NCI-H446 treated with DMSO at 0.1 percent for 48 hours (cell line): ENCODE data around the gene CRTAC1.

Source experiments
- DNase-seq: peaks from one replicate; lab custom pipeline; 2025; lab: John Stamatoyannopoulos, UW

Gene CRTAC1

DNA sequence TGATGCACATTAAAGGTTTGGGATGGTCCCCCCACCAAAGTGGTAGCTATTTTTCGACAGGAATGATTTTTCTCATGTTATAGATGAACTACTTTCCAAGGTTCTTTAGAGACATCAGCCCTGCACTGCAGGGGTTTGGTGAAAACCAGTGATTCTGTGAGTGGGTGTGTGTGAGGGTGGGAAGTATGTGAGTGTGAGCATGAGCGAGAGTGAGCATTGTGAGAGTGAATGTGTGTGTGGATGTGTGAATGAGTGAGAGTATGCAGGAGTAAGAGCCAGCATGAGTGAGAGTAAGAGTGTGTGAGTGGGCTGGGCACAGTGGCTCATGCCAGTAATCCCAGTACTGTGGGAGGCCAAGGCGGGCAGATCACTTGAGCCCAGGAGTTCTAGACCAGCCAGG, 105.7 kb downstream of the CRTAC1 start:
- DNase-seq = no peak

DNA sequence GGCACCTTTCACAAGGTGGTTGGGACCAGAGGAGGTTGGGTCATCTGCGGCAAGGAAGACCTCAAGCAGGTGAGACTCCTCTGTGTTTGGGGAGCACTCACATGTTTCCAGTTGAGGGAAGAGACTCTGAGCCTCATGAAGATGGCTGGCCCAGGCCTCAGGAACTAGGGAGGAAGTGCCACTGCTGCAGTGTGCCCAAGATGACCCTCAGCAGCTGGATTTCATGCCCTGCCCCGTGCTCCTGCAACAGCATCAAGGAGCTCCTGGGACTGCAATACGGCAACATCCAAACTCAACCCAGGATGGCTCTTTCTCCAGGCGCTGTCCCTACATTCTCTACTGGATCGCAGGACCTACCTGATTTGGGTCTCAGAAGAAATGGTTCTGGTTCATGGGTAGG, 106.9 kb downstream of the CRTAC1 start:
- no peak for DNase-seq

- DNase-seq = no peak
Measured at GRCh38 chr10:97923057-97923456, 107.4 kb downstream of the CRTAC1 start.

GRCh38 chr10:97922022-97922758, 108.2 kb downstream of the CRTAC1 start:
- peak; percentile 14 for DNase-seq

GRCh38 chr10:97921581-97922021, 108.8 kb downstream of the CRTAC1 start:
- no peak for DNase-seq

DNA sequence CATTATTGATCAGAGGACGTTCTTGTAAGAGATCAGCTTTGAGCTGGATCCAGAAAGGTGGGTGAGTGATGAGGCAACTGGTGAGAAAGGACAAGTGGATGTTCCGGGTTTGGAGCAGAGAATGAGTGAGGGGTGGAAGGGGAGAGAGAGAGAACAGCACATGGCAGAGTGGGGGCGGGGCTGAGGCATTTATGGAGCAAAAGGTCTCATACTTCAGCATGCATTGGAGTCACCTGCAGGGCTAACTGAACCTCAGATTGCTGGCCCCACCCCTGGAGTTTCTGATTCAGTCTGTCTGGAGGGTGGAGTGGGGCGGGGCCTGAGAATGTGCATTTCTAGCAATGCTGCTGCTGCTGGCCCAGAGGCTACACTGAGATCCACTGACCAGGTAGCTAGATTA, 109.6 kb downstream of the CRTAC1 start:
- no peak for DNase-seq

GRCh38 chr10:97919012-97919411, 111.4 kb downstream of the CRTAC1 start:
- DNase-seq = no peak

DNA sequence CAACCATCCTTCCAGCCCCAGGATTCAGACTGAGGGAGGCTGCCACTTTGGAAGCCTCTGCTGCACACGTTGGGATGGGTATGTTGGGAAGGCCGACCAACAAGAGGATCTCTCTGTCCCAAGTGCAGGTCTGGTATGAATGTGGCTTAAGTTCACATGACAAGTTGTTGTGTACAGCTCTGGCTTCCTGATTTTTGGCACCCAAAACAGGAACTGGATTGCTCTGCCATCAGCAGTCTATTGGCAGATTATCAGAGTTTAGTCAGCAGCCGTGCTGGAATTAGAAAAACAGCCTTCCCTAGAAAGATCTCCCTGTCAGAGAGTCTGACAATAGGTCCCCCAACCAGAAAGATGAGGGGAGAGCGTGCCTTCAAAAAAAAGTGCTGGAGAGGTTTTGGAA, 113.8 kb downstream of the CRTAC1 start:
- DNase-seq = peak; percentile 72

GRCh38 chr10:97915346-97916131, 114.9 kb downstream of the CRTAC1 start:
- peak; percentile 94 for DNase-seq

- peak; percentile 12 for DNase-seq
Measured at GRCh38 chr10:97914837-97915211, 115.6 kb downstream of the CRTAC1 start.

- no peak for DNase-seq
Measured at GRCh38 chr10:97914171-97914836, 116.1 kb downstream of the CRTAC1 start.

DNA sequence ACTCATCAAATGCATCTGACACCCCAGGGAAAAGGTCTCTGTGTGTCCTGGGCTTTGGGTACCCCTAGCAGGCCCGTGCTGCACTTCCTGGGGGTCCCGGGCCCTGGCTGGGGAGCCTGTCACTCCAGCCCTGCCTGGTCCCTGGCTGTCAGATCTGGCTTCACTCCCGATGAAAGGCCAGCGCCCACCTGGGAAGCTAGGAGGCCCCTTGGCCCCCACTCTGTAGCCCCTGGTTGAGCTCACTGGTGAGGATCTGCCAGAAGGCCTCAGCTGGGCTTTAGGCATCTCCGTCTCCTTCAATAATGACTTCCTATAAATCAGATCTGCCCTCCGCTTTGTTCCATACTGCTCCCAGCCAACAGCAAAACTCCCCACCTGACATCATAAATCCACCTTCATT, 116.8 kb downstream of the CRTAC1 start:
- DNase-seq = no peak

DNA sequence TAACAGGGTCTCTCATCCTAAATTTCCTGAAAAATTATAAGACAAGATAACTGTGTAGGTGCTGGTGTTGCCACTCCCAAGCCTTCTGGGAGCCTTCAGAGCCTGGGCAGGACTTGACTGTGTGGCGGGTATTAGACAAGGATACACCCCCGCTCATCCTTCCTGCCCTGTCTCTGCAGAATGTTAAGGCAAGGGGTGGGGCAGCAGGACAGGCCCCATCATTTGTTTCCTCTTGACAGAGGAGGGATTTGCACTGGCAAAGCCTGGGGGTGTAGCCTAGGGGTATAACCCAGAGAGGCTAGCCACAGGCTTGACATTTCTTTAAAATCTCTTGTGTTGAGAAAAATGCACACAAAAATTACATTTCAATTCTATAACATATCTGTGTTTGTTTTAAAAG, 117.2 kb downstream of the CRTAC1 start:
- no peak for DNase-seq

GRCh38 chr10:97911217-97911616, 119.2 kb downstream of the CRTAC1 start:
- DNase-seq = no peak

GRCh38 chr10:97910661-97911060, 119.8 kb downstream of the CRTAC1 start:
- DNase-seq = no peak

DNA sequence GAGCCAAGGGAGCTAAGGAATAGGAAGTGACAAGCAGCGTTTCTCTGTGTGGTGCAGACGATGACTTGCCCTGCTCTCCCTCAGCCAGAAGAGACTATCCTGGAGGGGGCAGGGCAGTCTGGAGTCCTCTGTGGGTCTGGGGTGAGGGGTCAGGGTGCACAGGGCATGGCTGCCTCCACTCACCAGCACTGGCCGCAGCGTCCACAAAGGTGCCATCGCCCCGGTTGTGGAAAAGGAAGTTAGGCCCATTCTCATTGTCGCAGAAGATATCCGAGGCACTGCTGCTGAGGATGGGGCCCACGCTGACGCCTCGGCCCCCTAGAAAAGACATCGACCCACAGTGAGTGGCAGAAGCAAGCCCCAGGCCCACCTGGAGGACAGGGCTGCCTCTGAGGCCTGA, 122.6 kb downstream of the CRTAC1 start:
- no peak for DNase-seq

GRCh38 chr10:97907211-97907610, 123.2 kb downstream of the CRTAC1 start:
- no peak for DNase-seq

DNA sequence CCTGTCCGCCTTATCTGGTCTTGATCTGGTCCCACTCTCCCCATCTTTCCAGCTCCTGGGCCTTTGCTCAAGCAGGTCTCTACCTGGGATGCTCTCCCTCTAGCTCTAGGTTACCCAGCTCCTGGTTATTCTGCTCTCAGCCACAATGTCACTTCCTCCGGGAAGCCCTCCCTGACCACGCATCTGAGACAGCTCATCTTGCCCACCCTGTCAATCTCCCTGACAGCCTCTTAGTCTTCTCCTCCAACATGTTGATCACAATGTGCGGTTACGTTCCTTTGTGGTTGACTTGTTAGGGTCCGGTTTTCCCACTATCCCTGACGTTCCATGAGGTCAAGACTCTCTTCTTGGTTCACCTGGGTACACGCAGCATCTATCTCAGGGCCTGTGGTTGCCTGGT, 125.1 kb downstream of the CRTAC1 start:
- DNase-seq = no peak

DNA sequence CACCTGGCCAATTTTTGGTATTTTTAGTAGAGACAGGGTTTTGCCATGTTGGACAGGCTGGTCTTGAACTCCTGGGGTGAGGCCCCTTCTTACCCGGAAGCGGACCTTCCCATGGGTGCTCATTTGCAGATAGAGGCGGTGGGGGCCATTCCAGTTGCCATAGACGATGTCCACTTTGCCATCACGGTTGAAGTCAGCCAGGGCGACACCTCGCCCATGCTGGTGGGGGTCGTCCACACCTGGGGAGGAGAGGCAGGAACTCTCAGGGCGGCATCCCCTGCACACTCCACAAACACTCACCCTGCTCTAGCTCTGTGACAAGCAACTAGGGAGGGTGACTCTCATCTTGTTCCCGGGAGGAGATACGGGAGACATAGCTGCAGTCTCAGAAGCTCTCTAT, 125.8 kb downstream of the CRTAC1 start:
- DNase-seq = no peak

GRCh38 chr10:97904018-97904381, 126.4 kb downstream of the CRTAC1 start:
- DNase-seq = no peak

DNA sequence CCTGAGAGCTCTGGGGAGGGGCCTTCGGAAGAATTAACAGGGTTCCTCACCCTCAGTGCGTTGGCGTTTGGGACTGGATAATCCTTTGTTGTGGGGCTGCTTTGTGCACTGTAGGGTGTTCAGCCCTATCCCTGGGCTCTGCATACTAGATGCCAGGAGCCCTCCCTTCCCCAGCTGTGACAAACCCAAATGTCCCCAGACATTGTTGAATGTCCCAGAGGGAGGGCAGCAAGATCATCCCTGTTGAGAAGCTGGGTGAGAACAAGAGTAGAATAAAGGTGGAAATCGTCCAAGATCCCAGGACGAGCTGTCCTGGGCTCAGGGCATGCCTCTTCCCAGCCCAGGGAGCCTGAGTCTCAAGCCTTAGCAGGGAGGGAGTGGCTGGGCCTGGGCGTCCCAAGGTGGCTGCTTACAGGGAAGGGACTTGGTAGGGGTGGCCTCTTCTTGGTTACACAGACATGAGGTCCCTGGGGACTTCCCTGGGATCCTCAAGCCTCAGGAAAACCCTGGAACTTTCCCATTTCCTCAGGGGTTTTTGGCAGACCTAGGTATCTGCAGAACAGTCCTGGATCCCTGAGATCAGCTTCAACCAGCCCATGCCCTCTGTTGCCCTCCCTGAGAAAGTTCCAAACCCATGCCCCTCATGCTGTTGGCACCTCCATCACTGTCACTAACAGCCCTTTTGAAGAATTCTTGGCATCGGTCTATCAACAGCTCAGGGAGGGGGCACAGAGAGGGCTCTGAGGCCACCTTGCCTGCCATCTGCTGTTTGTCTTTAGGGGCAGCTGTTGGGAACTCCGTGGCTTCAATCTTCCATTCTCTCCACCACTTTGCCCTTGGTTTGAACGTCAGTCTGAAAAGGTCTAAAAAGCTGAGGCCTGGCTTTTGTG, 127.0 kb downstream of the CRTAC1 start:
- DNase-seq = peak; percentile 73

GRCh38 chr10:97901381-97901780, 129.0 kb downstream of the CRTAC1 start:
- DNase-seq = no peak
